LoVo (cell line): ENCODE data around the gene IRF7.

ENCODE experiments used
- DNase-seq: peaks from one replicate; pipeline ENCODE4 v3.0.0-alpha.2; 2016; ENCODE audit warnings: low spot score

Gene IRF7

GRCh38 chr11:607971-608659 is 7.6 kb downstream of the IRF7 start:
- DNase-seq: no peak

DNA sequence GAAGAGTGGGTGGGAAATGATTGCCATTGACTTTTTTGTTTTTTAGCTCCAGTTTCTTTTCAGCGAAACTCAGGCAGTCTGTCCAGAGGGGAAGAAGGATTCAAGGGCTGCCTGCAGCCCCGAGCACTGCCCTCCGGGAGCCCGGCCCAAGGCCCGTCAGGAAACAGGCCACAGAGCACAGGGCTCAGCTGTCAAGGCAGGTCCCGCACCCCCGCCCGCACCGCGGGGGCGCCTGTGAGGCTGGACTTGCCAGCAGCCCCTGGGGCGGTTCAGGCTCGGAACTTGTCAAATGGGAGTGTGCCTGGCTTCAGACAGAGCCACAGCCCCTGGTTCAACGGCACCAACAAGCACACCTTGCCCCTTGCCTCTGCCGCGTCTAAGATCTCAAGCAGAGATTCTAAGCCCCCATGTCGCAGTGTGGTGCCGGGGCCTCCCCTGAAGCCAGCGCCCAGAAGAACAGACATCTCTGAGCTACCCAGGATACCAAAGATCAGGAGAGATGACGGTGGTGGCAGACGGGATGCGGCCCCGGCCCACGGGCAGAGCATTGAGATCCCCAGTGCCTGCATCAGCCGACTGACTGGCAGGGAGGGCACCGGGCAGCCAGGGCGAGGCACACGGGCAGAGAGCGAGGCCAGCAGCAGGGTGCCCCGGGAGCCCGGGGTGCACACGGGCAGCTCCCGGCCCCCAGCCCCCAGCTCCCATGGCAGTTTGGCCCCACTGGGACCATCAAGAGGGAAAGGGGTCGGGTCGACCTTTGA is 8.6 kb downstream of the IRF7 start:
- no peak for DNase-seq

DNA sequence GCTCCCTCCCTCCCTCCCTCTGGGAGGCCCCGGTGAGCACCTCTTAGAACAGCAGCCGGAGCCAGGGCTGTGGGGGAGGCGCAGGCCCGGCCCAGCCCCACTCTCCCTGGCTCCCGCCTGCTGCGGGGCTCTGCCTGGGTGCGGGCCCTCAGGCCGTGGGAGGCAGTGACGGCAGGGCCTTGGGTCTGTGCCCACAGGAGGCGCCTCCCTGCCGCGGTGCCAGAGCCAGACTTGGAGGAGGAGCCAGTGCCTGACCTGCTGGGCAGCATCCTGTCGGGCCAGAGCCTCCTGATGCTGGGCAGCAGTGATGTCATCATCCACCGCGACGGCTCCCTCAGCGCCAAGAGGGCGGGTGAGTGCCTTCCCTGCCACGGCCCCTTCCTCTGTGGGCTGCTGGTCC is 9.5 kb downstream of the IRF7 start:
- no peak for DNase-seq

DNA sequence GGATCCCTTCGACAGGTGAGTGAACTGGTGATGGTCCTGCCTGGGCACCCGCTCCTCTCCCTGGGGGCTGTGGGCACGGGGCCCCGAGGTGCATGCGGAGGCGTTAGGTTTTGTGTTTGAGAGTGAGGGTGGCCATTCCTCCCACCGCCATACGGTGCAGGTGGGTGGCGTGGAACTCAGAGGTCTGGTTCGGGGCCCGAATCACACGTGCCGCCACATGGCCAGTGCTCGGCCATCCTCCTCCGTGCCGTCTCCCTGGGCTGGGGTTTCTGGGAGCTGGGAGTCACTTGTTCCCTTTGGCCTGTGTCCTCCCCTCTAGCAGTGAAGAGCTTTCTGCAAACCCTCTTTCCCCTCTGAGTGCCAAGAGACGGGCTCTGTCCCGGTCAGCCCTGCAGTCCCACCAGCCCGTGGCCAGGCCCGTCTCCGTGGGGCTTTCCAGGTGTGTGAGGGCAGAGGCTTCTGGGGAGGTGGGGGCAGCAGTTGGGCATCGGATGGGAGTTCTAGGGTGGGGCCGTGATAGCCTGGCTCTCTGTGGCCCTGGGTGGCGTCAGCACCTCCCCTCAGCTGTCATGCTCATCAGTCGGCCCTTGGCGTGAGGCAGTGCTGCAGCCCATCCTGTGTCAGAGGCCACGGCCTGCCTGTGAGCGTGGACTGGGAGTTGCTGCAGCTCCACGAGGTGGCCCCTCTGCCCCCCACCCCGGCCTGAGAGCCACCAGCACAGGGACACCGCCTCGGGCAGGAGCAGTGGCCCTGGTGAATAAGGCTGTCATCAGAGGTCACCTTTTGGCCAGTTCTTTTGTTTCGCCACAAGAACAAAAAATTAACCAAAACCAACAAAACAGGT is 10.2 kb downstream of the IRF7 start:
- DNase-seq: no peak

DNA sequence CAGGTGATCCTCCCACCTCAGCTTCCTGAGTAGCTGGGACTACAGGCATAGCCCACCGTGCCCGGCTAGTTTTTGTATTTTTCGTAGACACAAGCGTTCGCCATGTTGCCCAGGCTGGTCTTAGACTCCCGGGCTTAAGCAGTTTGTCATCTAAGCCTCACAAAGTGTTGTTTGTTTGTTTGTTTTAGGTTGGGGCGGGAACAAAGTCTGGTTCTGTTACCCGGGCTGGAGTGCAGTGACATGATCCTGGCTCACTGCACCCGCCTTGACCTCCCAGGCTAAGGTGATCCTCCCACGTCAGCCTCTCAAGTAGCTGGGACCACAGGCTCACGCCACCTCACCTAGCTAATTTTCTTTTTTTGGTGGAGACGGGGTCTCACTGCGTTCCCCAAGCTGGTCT is 12.6 kb downstream of the IRF7 start:
- DNase-seq: no peak

DNA sequence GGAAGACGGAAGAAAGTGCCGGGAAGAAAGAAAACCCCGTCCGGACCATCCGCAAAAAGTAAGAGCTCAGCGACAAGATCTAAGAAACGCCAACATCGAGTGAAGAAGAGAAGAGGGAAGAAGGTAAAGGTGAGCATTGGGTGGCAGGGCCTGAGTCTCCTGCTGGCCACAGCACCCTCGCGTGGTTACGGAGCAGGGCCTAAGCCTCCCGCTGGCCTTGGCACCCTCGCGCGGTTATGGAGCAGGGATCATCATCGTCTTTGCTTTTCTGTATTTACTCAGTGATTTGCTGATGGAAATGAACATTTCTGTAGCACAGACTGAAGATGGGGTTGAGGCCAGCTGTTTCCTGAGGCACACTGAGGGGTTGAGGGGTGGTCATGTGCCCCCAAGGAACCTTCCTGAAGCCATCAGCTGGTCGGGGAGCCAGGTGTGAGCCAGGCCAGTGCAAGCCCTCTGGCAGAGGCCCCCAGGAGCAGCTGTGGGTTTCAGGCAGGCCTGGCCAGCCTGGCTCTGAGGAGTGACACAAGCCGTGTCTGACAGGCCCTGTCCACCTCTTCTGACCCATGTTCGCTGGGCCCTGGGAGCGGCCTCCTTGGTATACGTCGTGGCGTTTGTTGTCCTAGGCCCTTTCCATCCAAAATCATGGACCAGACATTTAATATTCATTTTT is 14.0 kb downstream of the IRF7 start:
- DNase-seq: no peak

GRCh38 chr11:598005-598680 is 17.6 kb downstream of the IRF7 start:
- DNase-seq: no peak

DNA sequence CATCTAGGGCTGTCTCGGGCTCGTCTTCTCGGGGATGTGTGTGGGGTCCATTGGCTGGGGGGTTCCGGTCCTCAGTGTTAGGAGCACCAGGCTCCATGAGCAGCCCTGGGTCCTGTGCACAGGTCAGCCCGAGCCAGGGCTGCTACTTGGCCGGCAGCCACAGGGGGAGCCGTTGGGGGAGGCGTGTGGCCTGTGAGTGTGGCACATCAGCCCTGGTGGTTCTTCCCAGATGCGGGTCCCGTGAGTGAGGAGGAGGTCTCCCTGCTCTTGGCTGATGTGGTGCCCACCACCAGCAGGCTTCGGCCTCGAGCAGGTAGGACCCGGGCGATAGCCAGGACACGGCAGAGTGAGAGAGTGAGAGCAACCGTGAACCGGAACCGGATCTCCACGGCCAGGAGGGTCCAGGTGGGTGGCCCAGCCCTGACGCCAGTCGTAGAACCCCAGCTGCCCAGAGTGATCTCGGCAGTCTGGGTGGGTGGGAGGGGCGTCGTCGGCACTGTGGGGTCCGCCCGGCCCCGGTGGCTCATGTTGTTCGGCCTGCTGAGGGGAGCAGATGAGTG is 18.5 kb downstream of the IRF7 start:
- no peak for DNase-seq

DNA sequence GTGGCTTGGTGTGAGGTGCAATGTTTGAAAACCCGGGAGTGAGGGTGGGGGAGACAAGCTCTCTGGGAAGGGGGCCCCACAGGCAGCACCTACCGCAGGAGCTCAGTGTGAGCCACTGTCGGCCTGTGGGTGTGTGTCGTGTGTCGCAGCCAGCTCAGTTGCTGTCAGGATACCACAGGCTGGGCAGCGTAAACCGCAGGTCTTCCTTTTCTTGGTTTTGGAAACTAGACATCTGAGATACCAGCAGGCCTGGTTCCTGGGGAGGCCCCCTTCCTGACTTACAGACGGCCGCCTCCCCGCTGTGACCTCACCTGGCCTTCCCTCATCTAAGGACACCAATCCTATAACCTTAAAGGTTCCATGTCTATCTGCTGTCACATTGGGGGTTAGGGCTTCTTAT is 19.4 kb downstream of the IRF7 start:
- no peak for DNase-seq

DNA sequence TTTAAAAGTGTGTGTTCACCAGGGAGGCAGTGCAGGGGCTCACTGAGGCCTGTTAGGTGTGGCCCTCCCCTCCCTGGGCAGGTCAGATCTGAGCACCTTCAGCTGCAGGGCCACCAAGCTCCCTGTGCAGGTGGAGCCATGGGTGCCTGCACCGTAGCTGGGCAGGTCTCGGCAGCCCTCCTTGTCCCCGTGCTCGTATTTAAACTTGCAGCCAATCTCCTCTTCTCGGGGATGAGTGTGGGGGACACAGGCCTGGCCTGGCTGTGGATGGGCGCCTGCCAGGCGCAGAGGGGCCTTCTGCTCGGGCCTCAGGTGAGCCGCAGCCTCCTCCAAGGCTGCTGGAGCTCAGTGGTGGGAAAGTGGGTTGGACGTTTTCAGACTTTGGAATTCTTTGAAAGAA is 20.4 kb downstream of the IRF7 start:
- no peak for DNase-seq

GRCh38 chr11:593347-593746 is 22.4 kb downstream of the IRF7 start:
- no peak for DNase-seq

GRCh38 chr11:592918-593317 is 22.8 kb downstream of the IRF7 start:
- DNase-seq: no peak

GRCh38 chr11:592501-592900 is 23.2 kb downstream of the IRF7 start:
- no peak for DNase-seq

- no peak for DNase-seq
These were observed 24.8 kb downstream of the IRF7 start for GRCh38 chr11:590997-591396.

DNA sequence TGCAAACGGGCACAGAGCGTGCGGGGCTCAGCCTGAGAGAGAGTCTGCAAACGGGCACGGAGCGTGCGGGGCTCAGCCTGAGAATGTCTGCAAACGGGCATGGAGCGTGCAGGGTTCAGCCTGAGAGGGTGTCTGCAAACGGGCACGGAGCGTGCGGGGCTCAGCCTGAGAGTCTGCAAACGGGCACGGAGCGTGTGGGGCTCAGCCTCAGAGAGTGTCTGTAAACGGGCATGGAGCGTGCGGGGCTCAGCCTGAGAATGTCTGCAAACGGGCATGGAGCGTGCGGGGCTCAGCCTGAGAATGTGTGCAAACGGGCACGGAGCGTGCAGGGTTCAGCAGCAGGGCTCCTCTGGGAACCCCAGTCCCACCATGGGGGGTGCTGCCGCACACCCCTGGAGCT is 26.0 kb downstream of the IRF7 start:
- no peak for DNase-seq

- DNase-seq: no peak
These were observed 27.8 kb downstream of the IRF7 start for GRCh38 chr11:587978-588380.

DNA sequence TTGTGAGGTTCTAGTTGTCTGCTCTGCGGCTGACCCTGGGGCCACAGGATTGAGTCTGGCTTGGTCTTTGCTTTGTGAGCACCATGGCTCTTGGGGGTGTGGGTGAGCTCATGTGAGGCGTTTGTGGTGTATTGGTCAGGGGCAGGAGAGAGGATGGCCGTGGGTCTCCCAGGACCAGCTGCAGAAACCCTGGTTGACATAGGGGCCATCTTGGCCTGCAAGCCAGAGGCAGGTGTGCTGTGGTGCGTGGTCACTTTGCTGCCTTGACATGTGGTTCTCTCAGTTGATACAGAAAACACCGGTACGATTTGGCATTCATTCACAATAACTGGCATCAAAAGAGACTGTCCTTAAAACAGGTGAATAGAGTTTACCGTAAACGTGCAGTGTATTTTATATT is 28.2 kb downstream of the IRF7 start:
- DNase-seq: no peak

DNA sequence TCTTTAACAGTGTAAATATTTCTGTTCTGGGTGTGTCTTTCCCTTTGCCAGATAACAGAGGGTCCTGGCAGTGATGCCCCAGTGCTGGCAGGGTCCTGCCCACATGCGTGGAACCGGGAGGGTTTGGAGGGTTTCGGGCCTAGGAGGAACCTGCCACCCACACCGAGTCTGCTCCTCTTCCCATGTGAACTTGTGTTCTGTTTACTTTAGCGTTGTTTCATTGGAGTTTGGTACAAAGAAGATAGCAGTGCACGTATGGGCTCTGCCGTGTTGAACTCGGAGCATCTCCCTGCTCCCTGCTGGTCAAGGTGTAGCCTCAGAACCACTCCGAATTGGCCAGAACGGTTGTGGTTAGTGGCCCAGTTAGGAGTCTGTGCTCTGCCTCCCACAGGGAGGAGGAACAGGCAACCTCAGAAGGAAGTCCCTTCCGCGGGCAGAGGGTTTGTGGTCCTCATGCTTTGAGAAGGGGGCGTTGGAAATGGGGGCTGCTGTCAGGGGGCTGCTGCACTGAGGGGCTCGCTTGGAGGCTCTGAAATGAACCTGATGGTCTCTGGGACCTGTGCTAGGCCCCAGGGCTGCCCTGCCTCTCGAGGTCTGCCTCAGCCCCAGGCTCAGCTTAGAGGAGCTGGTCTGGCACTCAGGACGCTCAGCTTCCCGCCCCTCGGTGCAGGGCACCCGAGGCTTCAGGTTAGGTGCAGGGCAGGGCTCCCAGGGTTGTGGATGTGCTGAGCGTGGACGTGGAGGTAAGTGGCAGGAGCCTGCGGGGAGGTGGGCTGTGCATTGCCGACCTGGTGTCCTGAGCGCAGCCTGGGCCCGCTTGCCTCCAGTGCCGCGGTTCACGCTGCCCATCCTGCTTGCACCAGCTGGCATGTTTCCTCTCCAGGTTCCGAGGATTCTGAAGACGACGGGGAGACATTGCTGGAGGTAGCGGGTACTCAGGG is 29.1 kb downstream of the IRF7 start:
- DNase-seq: no peak

DNA sequence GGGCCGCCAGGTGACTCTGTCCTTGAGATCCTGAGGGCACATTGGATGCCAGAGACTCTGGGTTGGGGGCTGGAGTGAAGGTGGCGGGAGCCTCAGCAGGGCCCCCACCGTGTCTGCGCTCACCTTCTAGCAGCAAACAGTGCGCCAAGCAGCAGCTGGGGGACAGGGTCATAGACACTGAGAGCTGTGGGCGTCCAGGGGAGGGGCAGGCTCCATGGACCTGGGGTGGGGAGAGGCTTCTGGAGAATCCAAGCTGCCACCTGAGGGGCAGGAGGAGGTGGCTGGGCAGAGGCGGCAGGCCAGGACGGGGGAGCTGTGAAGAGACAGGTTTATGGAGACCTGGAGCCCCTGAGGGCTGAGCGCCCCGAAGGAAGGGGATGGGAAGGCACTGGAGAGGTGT is 31.5 kb downstream of the IRF7 start:
- DNase-seq: no peak

DNA sequence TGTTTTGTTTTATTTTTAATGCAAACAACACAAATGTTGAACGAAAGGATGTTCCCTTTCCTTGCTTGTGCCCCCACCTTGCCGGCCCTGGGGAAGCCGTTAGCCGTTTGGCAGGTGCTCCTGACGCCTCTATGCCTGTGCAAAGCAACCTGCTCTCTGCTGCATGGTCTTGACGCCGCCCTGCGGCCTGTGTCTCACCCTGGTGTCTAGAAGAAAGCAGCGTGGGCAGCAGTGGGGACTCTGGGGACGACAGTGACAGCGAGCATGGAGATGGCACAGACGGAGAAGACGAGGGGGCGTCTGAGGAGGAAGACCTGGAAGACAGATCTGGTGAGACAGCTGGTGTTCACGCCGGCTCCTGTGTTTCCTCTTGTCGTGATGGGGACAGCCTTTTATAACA is 34.0 kb downstream of the IRF7 start:
- DNase-seq: no peak
